IPS-NIHi7 (cell line): ENCODE data around the gene SHCBP1.
"Not testable (repeated sequence)": the region's sequence is repeated elsewhere in the genome, so short reads cannot be mapped to it uniquely, and the experiment has no call there.

Experiments used
- DNase-seq: peaks from one replicate; pipeline ENCODE4 v3.0.0; 2012; ENCODE audit warnings: mixed read lengths; ENCODE audit errors: extremely low spot score

SHCBP1 gene, protein sequence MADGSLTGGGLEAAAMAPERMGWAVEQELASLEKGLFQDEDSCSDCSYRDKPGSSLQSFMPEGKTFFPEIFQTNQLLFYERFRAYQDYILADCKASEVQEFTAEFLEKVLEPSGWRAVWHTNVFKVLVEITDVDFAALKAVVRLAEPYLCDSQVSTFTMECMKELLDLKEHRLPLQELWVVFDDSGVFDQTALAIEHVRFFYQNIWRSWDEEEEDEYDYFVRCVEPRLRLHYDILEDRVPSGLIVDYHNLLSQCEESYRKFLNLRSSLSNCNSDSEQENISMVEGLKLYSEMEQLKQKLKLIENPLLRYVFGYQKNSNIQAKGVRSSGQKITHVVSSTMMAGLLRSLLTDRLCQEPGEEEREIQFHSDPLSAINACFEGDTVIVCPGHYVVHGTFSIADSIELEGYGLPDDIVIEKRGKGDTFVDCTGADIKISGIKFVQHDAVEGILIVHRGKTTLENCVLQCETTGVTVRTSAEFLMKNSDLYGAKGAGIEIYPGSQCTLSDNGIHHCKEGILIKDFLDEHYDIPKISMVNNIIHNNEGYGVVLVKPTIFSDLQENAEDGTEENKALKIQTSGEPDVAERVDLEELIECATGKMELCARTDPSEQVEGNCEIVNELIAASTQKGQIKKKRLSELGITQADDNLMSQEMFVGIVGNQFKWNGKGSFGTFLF

DNA sequence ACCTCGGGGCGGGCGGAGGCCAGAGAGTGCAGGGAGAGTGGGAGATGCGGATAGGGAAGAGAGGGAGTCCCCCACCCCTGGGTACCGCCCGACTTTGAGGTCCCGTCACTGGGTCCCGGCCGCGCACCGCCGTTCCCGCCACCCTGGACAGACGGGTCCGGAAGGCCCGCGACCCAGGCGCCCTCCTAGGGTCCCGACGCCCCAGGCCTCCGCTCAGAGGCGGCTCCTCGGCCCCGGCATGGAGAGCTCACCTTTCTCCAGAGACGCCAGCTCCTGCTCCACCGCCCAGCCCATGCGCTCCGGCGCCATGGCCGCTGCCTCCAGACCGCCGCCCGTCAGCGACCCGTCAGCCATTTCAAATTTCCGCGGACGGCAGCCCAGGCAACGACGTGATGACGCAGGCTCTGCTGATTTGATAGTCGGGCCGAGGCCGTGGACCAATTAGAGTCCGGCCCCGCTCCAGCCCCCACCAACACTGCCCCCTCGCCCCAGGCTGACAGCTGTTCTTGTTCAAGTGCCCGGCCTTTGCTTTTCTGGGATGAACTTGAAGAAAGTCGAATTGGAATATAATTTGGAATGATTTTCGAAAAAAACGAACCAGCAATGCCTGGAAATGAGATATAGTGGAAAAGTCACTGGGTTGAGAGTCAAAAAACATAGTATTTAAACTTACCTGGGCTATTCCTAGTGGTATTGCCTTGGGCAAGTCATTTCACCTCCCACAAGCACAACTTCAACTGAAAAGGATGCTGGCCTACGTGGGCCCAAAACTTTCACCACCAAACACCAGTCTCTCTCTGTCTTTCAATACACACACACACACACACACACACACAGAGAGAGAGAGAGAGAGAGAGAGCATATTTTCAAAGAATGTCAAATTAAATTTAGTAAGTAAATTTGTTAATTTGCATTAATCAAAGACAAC, at the start of gene SHCBP1:
Gene SHCBP1 (minus strand): TSS at position 374 of the 928 bp plus-strand sequence. CDS start 20 bp downstream, at position 354.
- peak; percentile 97 for DNase-seq

DNA sequence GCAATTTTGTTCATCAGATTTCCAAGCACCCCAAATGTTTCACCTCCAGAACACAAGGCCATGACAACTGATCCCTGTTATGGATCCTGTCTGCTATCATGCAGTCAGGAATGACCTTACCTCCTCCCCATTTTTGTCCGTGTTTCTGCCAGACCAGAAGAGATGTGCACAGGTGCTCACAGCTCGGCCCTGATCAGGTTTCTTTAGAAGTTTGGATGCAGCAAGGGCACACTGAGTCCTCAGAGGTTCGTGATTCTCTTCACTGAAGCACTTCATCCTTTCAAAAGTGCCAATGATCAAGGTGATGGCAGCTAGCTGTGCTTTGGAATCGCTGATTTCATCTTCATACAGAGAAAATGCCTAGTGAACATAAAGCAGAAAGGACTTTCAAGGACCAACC, 40.9 kb upstream of the SHCBP1 start:
- DNase-seq = no peak

- DNase-seq = no peak
These were observed 37.7 kb upstream of the SHCBP1 start for GRCh38 chr16:46658925-46659324.

DNA sequence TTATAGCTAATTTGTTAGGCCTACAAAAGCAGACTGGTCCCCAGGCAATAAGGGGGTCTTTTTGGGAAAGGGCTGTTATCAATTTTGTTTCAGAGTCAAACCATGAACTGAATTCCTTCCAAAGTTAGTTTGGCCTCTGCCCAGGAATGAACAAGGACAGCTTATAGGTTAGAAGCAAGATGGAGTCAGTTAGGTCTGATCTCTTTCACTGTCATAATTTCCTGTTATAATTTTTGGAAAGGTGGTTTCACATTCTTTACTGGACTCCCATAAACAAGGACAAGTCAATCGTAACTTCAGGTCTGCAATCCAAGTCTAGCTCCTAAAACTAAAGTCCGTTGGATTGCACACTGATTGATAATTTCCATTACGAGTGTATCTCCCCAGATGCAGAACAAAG, 30.1 kb upstream of the SHCBP1 start:
- no peak for DNase-seq

DNA sequence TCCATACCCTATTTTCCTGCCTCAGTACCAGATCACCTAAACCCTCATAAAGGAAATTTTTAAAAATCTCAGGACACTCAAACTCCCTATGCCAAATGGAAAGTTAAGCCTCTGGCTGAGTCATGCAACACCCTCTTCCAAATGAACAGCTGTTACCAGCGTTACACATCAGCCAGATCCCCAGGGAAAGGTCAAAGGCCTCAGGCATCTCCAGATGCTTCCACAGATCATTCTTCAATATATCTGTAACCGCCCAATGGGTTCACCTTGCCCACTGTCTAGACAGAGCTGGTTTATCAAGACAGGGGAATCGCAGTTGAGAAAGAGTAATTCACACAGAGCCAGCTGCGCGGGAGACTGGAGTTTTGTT, 29.1 kb upstream of the SHCBP1 start:
- DNase-seq = no peak

GRCh38 chr16:46649588-46650253, 28.5 kb upstream of the SHCBP1 start:
- DNase-seq = no peak

GRCh38 chr16:46648656-46649055, 27.5 kb upstream of the SHCBP1 start:
- DNase-seq = peak; percentile 31

- no peak for DNase-seq
These were observed 18.1 kb upstream of the SHCBP1 start for GRCh38 chr16:46638947-46639925.

- DNase-seq = peak; percentile 70
These were observed 11.9 kb upstream of the SHCBP1 start for GRCh38 chr16:46632778-46633733.

DNA sequence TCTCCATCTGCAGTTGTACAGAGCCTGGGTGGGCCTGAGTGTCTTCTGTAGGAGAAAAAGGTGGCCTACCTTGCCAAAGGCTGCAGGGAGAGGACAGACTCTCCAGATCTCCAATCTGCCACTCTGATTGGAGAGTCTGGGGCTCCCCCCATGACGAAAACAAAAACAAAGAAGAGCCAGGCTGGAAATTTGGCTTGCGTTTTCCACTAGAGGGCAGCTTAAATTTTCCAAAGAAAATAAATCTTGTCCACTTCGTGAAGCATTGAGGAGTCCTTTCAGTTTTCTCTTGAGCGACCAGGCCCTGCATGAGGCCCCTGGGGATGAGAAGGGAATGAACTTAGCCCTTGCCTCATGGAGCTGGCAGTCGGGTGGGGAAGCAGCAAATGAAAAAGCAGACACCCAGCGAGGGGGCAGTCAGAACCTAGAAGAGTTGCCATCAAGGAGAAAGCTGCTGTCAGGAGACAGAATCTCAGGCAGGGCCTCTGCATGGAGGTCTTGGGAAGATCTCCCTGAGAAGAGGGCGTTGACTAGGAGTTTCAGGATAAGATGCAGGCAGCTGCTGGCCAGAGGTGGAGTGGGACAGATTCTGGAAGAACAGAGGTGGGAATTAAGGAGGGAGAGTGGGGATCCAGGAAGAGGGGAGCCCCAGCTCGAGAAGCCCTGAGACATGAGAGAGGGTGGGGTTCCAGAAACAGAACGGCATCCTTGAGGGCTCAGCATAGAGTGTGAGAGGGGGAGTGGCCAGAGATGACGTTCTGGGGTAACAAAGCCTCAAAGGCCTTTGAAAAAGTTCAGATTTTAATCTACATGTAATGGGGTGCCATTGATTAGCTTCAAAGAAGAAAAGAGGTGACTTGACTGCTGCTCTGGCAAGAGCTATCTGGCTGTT, 8.4 kb upstream of the SHCBP1 start:
- DNase-seq = peak; percentile 64

DNA sequence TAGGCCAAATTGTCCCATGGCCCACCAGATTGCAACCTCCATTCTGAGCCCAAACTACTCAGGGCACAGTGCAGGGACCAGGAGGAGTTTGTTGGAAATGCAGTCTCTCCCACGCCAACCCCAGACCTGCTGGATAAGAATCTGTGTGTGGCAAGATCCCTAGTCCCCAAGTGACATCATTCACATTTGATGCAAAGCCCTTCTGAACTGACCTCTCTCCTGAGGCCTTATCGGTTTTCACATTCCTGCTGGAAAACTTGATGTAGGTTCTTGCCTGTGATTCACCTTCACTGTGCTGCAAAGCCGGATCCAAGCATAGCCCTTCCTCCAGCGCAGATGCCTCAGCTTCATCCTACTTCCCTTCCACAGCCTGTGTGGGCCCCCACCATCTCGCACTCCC, 6.6 kb upstream of the SHCBP1 start:
- DNase-seq = no peak

DNA sequence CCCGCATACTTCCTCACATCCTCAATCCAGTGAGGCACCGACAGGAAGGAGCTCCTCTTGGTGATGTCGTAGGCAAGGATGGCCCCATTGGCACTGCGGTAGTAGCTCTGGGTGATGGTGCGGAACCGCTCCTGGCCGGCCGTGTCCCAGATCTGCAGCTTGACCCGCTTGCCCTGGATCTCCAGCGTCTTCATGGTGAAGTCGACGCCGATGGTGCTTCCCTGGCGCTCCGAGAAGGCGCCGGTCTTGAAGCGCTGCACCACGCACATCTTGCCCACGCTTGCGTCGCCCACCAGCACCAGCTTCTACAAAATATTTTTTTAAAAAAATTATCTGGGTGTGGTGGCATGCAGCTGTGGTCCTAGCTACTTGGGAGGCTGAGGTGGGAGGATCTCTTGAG, 5.5 kb upstream of the SHCBP1 start:
- DNase-seq = not testable (repeated sequence)

DNA sequence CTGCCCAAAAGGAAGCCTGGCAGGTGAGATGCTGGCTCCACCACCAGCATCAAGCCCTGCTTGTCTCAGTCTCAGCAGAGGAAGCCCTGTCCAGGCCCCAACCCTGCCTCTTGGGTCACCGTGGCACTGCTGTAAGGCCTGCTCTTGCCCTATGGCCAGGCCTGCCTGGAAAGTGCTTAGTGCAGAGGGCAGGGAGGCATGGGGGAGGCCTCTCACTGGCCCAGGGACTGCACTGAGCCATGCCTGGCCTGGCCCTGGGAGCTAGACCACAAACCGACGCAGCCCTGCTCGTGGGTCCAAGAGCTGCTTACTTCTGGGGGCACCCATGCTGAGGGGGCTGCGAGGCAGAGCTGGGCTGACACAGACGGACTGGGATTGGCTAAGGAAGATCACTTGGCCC, 3.7 kb upstream of the SHCBP1 start:
- DNase-seq = not testable (repeated sequence)

- DNase-seq = not testable (repeated sequence)
These were observed 2.5 kb upstream of the SHCBP1 start for GRCh38 chr16:46623707-46624106.

DNA sequence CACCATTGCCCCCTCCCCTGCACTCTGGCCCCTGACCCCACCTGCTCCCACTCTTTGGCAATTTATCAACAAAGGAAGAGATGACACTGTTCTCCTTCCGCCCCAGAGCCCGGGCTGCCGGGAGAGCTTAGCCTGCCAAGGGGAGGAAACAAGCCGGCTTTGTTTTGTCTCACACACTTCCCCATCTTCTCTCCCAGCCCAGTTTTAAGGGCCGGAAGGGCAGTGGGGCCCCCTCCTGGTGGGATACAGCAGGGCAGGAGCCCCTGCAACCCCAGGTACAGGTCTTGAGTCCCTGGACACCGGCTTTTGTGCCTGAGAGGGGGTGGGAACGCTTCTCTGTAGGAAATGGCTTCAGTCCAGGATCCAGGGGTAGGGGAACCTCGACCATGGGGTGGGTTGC, 2.1 kb upstream of the SHCBP1 start:
- not testable (repeated sequence) for DNase-seq

DNA sequence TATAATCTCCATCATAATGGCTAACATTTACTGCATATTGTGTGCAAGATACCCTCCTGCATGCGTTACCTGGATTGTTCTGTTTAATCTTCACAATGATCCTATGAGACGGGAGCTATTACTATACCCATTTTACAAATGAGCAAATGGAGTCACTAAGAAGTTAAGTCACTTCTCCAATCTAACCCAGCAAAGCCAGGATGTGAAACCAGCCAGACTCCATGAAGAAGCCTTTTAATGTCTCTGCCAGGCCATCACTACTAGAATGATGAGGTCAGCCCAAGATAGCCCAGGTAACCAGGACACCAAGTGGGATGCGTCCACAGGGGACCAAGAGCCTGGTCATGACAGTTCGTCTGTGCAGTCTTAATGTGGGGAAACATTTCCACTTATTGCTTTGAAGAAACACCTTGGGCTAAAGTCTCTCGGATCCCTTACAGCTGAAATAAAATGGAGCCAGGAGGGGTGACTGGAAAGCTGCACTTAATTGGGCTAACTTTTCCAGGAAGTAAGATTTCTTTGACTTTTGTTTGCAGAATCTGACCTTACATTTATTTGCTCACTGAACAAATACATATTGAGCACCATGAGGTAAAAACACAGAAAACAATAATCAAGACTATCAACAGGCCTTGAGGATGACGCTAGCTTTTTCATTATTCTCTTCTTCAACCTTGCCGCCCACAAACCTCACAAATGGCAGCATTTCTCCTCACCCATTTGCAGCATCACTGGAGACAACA, 926 bp upstream of the SHCBP1 start:
- DNase-seq = no peak

- no peak for DNase-seq
These were observed 743 bp downstream of the SHCBP1 start for GRCh38 chr16:46620266-46621005.
